Forelimb muscle (tissue), 1 donor: Measurements from ENCODE around the gene STAM. TPM values are rescaled to one million over a fixed set of nuclear protein-coding genes. Genes with fewer than 3 reads are reported as not detected.

Experiments used
- DNase-seq: peaks from one replicate; pipeline ENCODE4 v3.0.0-alpha.2; 2013; ENCODE audit warnings: low read depth
- polyA plus RNA-seq: library from polyadenylated mRNA; unstranded; fragments of 120-200 nt; gene quantifications from one replicate; pipeline ENCODE4 v1.2.1, GENCODE V29; 2013; ENCODE audit not compliant: insufficient read length

STAM gene
- polyA plus RNA-seq, 1 donor = 20.8 TPM

DNA sequence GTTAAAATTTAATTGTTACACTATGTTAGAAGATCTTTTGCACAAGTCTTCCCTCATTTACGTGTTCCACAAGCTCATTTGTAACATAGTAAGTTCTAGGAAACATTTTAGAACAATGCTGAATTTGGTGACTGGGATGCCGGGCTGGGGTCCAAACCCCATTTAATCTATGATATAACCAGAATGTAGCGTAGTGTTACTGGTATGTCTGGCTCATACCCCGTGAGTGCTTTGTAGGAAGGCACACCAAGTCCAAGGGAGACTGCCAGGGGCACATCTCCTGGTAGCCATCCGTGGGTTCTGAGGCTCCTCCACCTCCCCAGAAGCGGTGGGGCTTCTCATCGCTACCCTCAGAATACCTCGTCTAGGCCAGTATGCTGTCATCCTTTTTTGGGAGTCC is 86.7 kb downstream of the STAM start:
- DNase-seq = no peak

GRCh38 chr10:17731331-17732020 is 87.5 kb downstream of the STAM start:
- no peak for DNase-seq

DNA sequence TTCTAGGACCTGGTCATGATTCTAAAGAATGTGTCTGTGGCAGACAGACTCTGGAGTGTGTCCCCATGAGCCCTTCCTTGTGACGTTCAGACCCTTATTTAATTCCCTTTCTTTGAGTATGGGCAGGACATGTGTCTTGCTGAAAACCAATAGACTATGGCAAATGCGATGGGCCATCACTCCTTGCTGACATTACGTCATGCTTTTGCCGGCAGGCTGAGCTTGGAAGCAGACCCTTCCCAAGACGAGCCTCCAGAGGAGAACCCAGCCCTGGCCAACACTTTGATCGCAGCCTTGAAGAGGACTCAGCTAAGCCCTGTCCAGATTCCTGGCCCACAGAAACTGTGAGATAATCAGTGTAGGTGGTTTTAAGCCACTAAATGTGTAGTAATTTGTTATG is 89.7 kb downstream of the STAM start:
- no peak for DNase-seq

DNA sequence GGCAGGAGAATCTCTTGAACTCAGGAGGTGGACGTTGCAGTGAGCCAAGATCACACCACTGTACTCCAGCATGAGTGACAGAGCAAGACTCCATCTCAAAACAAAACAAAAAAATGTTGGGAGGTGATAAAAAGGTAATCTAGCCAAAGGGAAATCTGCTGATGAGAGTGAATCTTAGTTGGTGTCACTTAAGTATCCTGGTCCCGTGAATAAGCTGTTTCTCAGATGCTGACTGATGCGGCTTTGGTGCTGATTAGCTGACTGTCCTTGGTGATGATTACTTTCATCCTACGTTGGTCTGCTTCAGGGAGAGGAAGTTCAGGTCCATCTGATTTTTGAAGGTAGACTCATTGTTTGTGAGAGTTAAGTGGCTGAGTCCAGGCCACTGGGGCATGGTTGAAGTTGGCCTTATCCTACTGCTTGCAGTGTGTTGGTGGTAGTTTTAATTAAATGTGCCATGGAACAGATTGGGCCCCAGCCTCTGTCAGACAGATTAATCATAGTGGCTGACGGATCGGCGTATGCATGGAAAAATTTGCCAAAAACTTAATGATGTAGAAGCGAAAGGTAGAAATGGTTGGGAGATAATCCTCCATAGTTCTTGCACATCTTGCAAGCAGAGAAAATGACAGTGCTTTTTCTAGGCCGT is 90.6 kb downstream of the STAM start:
- no peak for DNase-seq

- no peak for DNase-seq
Observed at GRCh38 chr10:17735166-17735941, 91.4 kb downstream of the STAM start.

- no peak for DNase-seq
Observed at GRCh38 chr10:17736223-17736622, 92.3 kb downstream of the STAM start.

- no peak for DNase-seq
Observed at GRCh38 chr10:17737027-17737965, 93.3 kb downstream of the STAM start.

DNA sequence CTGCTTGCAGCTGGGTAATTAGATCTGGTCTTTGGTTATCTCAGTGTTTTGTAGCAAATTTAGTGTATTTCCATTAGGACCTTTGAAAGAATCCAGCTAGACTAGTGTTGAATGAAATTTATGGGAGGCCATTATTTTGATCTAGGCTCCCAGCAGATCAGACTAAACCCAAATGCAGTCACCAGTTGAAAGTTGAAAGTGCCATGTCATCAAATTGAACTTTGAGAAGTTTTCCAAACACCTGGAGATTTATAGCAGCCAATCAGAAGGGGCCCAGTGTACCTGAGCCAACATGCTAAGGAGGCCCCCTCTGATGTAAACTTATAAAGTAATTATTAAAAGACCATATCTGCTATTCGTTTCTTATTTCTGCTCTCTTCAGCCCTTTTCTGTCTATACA is 96.7 kb downstream of the STAM start:
- no peak for DNase-seq

- no peak for DNase-seq
Observed at GRCh38 chr10:17742918-17743317, 99.0 kb downstream of the STAM start.

- no peak for DNase-seq
Observed at GRCh38 chr10:17743437-17743836, 99.5 kb downstream of the STAM start.

DNA sequence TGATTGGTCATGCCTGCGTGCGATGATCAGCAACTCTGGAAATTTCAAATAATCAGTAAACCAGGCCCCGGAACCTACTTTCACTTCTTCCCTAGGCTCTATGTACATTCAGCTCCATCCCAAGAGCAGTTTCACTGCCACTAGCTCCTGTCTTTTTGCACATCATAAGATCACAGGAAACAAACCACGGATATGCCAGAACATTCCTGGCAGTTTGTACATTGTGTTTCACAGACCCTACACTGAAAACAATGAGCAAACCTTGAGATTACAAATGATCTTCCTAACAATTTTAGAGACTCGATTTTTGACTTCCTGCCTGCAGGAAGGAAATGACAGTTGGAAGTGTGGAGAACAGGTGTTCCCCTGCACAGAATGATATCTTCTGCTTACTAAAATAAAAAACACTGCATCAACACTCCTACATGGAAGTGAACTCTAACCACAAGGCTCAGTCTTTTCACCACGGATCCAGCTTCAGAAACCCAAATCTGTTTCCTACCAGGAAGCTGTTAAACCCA is 100.5 kb downstream of the STAM start:
- DNase-seq = no peak

DNA sequence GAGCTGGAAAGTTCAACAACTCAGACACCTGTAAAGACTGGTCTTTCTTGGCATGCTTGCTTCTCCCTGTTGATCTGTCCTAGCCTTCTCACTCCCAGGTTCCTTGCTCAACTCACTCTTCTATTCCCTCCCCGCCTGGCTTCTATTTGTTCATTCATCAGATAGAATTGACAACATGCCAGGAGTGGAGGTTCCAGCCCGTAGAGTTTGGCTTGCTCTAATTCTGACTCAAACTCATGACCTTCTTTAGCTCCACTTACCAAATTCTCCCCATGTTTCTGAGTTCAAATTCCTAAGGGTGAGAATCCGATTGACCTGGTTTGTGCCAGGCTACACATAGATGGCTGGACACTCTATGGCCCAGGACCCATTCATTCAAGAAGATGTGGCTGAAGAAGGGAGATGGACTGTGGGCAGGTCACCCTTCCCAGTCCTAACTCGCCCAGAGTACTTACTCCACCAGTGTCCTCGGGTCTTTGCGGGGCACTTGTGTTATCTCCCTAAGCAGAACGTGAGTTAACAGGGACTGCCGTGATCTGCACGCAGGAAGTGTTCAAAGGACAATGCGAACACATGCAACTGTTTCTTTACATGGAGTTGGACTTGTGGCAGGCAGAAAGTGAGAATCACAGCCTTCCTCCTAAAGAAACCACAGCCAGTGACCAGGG is 104.1 kb downstream of the STAM start:
- no peak for DNase-seq

GRCh38 chr10:17749890-17750289 is 105.9 kb downstream of the STAM start:
- no peak for DNase-seq

DNA sequence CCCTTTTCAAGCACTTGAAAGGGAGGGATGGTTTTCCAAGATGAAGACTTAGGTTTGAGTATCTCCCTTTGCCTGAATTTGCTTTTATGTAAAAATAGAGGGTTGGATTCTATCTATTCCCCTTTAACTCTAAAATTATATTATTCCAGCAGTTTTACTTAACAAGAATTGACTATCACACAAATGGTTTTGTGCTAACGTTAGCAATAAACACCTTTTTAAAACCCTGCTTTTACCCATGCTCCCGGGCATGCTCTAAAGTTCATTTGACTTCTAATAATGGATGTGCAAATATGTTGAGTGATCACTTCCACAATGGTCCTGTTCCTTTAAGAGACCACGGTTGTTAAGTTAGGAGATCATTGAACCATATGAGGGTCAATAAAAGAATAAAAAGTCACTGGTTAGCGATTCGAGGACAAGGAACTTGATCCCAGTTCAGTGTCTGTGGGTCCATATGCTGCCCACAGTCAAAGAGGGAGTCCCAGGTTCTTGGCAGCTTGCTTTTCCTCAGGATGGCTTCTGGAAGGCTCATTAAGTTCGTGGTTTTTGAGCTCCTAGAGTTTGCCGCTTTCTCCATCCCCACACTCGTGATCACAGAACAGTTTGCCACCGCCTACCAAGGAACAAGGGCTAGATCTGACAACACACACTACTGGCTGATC is 108.0 kb downstream of the STAM start, which contains the start of gene TMEM236:
Gene TMEM236, plus strand, starts transcription at position 421 of the 665 bp plus-strand sequence. Its CDS starts 95 bp downstream, at position 516.
- no peak for DNase-seq

DNA sequence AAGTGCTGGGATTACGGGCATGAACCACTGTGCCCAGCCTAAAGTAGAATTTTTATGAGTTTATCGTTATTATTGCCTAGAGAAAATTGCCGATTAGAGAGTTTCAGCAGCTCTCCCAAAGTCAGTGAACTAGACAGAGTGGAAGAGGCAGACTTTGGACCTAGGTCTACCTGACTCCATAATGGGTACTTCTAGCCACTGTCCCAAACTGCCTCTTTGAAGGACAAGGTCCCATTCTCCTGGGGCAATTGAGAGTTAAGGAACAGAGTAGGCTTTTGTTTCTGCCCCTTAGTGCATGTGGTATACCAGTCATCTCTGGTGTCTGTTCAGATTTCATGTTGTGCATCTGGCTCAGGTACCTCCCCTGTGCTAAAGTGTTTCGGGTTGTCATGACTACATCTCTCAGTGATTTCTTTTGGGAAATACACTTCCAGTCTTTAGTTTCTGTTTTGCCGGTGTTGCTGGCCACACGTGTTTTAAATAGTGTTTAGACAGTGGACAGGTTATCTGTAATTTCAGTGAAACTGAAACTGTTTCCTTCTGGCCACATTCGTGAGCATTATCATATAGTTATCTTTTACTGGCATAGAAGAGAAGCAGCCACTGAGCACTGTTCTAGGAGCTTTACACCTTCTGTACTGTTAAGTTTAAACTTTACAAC is 112.7 kb downstream of the STAM start:
- no peak for DNase-seq

- no peak for DNase-seq
Observed at GRCh38 chr10:17758200-17758599, 114.2 kb downstream of the STAM start.

DNA sequence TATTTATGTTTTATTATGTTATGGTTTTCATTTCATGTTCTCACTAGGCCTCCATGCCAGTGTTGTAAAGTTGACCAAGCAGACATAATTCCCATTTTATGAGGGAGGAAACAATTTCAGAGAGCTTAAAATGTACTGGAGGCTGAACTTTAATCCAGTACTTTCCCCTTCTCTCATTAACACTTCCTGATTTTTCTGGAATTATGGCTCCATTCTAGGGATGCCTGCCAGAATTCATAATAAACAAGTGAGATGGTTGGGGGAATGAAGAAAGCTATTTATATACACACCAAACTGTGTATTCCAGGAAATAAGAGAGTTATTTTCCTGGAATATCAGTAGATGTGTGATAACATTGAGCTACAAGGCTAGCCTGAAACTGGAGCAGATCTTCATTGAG is 114.9 kb downstream of the STAM start:
- DNase-seq = no peak

- no peak for DNase-seq
Observed at GRCh38 chr10:17764142-17764541, 120.2 kb downstream of the STAM start.

DNA sequence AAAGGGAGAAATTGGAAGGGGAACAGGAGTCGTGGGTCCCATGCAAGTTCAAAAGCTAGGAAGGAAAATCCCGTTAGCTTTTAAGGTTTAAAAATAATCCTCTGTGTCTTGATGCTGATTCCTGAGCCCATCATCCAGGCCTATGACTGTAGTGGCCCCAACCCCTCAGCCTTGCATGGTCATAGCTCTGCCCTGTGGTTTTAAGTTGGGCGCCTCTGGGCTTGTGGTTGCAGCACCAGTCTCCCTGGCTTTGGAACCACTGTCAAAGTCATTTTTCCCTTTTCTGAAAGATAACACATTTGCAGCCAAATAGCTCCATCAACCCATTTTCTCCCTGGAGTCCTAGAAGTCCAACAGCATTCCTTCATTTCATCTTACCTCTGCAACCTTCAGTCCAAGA is 121.7 kb downstream of the STAM start:
- no peak for DNase-seq
